B cell (primary cell): ENCODE measurements around the gene DENND6A.

ENCODE experiments used
- EZH2 ChIP-seq: IDR thresholded peaks from 2 replicates; pipeline ENCODE4 v1.6.1; 2012; ENCODE audit warnings: borderline replicate concordance, low read depth, mild to moderate bottlenecking, moderate library complexity, low read length; ENCODE audit not compliant: insufficient read depth, poor library complexity, severe bottlenecking
- TF ChIP-seq, protein P1 (sequence below): fragments of 200-600 bp; IDR thresholded peaks from one replicate; pipeline ENCODE4 v1.8.0; 2022; ENCODE audit warnings: antibody characterized with exemption, mild to moderate bottlenecking

DNA sequence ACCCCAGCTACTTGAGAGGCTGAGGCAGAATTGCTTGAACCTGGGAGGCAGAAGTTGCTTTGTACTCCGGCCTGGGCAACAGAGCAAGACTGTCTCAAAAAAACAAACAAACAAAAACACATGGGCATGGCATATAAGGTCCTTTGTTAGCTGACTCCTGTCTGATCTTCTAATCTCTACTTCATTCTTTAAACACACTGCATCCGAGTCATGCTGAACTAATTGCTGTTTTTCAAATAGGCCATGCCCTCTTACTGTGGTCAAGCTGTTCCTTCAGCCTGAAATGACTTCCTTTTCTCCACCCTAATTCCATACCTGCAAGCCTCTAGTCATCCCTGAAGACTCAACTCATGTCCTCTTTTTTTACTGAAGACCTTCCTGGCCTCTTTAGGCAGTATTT lies 40.9 kb upstream of the DENND6A start:
- TF ChIP-seq, protein P1, sequence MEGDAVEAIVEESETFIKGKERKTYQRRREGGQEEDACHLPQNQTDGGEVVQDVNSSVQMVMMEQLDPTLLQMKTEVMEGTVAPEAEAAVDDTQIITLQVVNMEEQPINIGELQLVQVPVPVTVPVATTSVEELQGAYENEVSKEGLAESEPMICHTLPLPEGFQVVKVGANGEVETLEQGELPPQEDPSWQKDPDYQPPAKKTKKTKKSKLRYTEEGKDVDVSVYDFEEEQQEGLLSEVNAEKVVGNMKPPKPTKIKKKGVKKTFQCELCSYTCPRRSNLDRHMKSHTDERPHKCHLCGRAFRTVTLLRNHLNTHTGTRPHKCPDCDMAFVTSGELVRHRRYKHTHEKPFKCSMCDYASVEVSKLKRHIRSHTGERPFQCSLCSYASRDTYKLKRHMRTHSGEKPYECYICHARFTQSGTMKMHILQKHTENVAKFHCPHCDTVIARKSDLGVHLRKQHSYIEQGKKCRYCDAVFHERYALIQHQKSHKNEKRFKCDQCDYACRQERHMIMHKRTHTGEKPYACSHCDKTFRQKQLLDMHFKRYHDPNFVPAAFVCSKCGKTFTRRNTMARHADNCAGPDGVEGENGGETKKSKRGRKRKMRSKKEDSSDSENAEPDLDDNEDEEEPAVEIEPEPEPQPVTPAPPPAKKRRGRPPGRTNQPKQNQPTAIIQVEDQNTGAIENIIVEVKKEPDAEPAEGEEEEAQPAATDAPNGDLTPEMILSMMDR = no peak
- TF ChIP-seq EZH2 = no peak
